ENCODE measurements around the gene SLC39A2.
"Not testable (repeated sequence)": the region's sequence is repeated elsewhere in the genome, so short reads cannot be mapped to it uniquely, and the experiment has no call there.

SLC39A2 gene

DNA sequence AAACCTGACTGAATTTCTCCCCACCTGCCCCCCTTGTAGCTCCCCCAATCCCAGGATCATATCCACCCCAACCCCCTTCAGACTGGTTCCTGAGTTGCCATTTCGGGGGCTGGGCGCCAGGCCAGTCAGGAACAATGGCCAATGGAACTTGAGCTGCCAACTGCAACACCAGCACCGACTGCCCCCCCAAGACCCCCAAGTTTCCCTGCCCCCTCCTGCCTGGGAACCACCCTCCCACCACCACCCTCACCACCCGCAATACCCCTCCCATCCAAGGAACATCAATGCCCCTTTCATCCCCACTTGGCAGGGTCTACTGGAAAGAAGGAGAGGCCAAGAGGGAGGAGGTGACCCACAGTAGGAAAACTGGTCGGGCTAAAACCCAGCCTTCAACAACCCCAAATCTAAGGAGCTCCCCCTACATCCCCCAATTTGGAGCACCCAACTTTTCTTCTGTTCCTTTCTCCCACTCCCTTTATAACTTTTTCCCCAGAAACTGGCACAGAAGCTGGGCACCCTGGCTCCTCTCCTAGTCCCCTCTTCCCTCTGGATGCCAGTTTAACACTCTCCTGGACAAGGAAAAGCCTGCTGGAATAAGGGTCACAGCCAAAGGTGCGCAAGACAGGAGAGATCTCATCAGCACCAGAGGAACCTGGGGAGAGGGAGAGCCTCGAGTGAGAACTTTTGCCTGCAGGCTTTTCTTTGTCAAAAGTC is 27.3 kb downstream of the SLC39A2 start:
- DNase-seq, result no peak

DNA sequence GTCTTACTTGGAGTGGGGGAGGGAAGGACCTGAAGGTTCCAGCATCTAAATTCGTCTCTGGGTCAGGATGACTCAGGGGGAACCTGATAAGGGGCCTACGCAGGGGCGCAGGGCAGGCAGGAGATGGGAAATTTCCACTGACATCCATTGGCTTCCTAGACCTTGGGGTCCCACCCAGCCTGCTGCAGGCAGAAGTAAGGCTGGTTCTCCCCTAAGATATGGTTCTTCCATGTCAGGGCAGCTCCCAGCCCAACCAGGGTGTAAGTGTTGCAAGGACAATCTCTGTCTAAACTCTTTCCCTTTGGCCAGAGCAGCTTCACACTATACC is 27.9 kb downstream of the SLC39A2 start:
- DNase-seq, result no peak

DNA sequence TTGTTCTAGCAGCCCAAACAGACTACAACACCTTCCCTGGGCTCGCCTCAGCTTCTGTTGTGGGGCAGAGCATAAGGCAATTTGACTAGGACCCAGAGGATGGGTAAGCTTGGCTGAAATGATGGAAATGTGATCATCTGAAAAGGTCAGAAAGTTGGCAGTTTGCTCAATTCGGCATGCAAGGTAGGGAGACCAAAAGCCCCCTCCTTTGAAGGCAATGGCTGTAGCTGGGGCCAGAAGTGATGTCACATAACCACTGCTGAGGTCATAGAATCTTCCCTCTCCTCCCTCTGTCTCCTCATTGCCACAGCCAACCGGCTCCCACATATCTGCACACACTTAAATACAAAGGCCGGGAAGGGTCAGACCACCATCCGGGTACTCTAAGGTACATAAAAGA is 30.8 kb downstream of the SLC39A2 start, which contains the start of gene TPPP2:
Gene TPPP2, plus strand, starts transcription at position 301 of the 400 bp plus-strand sequence. CDS start 365 bp downstream, outside the sequence.
- no peak for DNase-seq

DNA sequence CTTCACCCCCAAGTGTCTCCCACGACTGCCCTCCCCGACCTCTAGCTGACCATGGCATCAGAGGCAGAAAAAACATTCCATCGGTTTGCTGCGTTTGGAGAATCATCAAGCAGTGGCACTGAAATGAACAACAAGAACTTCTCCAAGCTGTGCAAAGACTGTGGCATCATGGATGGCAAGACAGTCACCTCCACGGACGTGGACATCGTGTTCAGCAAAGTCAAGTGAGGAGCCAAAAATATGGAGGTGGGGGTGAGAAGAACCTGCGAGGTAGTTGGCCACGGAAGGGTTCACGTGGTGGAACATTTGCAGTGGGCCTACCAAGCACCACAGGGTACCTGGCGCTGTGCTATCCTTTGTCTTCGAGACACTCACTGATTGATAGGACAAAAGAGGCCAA is 31.4 kb downstream of the SLC39A2 start:
- no peak for DNase-seq

DNA sequence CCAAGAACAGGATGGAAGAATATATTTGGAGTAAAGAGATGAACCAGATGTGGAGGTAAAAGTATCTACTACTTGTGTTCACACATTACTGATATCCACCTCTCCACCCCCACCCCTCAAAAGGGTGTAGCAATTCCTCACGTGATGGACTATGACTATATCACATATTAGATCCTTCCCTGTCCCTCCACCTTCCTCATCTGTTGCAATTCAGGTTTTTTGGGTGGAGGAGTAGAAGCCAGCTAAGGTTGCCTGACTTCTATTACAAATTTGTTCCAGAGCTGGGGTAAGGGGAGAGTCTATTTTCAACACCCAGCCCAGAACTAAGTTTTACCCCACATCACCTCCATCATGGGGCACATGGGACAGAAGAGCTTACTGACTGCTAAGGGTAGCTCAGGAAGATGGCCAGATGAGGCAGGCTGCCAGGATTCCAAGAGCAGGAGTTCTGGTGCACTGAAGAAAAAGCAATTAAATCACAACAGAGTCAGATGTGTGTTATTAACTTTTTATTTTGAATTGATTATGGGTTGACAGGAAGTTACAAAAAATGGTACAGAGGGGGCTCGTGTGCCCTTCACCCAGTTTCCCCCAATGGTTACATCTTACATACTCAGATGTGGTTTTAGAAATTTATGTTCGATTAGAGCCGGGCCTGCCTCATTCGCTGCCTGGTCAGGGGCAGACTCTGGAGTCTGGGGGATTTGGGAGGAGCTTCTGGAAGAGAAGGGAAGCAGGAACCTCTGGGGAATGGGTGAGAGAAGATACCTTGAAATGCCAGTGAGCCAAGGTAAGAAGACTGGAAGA is 33.4 kb downstream of the SLC39A2 start:
- no peak for DNase-seq

DNA sequence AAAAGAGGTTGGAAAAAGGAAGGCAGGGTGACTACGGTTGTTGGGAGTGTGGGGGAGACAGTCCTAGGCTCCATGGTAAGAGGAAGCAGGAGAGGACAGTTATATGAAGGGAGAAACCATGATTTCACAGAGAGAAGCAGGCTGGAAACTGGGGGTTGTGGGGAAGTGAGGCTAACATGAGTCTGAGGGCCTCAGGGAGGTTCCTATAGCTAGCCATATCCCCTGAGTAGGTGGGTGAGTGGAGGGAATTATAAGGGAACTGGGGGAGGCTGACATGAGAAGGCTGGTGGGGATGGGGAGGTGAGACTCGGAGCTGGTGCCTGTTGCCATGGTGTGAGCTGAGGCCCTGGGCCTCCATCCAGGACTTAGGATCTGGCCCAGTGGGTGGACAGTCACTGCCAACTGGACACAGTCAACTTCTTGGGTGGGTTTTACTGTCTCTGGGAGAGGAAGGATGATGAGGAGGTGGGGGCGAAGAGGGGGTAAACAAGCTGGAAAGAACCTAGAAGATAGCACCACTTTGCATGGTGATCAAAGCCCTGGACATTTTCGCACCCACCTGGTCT is 34.1 kb downstream of the SLC39A2 start:
- DNase-seq, result no peak

DNA sequence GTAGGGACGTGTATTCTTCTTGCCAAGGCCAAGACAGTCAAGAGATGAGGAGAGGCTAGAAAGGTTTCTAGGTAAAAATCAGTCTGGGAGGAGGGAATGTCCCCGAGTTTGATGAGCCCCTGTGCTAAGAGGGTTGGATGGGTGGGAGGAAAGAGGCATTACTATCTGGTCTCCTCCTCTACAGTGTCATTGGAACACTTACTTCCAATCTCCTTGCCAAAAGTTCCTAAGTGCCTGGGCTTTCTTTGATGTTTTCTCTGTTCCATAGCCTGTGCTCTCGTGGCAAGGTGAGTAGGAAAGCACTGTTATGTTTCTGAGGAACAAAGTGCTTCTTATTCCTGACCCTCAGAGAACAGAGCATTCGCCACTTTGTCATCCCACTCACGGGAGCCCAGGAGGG is 35.6 kb downstream of the SLC39A2 start, which contains the start of gene RNASE13:
Gene RNASE13, minus strand, starts transcription at position 101 of the 400 bp plus-strand sequence. CDS start 519 bp downstream, outside the sequence.
- DNase-seq, result no peak

DNA sequence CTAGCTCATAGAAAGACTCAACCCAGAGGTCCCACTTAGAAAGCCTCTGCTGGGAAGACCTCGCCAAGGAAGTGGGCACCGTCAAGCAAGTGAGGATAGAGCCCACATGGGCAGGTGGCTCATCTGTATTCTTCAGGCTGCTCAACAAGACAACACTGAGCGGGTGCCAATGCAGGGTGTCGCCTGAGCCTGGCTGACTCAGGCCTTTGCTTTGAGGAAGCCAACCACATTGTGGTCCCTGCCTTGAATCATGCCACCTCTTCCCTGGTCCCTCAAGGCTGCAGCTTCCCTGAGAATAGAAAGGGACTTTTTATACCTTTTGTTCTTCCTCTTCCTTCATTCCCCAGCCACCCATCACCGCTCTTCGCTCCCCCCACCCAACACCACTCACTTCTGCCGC is 37.7 kb downstream of the SLC39A2 start:
- no peak for DNase-seq

DNA sequence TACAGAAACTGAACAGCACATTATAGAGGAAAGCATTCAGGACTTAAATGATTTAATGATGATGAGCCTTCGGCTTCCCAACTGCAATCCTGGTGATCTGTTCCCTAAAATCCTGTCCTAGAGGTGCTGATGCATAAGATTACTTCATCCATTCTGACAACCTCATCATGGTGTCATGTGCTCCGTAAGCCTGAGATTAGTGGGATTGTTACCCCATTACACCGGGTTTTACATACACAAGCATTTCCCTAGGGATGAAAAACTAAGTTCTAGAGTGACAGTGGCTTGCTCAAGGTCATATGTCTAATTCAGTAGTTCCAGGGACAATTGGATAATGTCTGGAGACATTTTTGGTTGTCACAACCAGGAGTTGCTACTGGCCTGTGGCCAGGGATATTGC is 38.1 kb downstream of the SLC39A2 start:
- DNase-seq, result no peak

DNA sequence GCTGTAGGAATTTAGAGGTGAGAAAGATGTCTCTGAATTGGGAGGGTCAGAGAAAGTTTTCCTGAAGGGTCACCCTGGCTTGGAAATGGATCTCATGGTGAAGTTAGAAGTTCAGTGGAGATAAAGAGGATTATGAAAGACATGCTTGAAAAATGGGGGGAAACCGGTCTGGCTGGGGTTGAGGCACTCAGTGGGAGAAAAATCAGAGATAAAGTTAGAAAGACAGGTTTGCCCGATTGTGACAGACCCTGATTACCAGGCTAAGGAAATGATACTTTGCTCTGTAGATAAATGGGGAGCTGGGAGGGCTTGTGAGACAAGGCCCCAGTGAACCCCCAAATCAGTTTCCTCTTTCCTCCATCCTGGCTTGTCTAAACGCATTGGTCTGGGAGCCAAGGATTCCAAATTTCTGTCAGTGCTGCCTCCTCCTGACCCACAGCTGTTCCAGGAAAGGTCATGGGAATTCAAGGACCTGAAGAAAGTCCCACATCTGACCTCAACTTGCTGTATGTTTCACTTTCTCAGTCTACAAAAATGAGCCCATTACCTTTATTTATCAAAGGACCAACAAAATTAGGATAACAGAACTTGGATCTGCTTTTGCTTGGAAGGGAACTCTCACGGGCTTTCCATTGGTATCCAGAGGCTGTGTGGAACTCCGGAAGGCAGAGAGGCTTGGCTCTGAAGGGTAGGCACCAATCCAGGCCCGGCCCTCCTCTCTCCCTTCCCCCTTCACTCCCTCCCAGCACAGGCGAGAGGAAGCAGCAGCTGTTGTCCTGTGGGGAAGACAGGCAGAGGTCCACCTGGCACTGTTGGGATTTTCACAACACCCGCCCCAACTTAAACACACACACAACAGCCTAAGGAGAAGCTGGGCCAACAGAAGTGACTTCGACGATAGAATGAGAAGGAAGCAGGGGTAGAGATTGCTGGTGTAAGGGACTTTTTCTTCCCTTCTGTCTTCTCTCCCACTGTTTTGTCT is 39.6 kb downstream of the SLC39A2 start:
- no peak for DNase-seq

DNA sequence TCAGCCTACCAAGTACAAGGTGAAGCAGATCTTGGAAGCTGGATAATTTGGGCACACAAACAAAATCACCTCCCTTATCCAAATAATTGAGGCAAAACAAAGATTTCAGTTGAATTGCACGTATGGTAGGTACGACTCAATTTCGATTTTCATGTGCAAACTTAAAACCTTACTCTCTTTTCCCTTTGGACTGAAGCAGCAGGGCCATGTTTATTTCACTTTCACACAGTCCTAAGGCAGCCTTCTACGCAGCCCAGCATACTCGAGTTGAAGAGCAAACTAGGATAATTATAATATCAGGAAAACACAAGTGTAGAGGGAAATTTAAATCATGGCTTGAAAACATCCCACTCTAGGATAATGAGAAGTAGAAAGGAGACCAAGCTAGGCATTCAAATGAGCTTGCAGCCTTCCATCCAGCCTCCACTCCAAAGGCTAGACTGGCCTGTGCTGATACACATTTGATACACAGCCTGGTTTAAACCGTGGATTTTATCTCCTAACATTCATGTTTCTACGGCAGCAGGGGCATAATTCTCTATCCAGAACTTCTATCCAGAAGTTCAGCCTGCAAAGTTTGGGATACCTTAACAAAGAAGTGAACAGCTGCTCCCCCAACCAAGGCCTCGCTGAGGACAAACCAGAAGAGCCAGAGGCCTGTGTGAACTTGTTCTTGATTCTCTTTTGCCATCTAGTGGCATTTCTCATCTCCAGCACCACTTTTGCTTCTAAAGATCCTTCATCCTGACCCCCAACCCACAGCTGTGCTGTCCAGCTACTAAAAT is 40.7 kb downstream of the SLC39A2 start:
- peak; percentile 31 for DNase-seq

DNA sequence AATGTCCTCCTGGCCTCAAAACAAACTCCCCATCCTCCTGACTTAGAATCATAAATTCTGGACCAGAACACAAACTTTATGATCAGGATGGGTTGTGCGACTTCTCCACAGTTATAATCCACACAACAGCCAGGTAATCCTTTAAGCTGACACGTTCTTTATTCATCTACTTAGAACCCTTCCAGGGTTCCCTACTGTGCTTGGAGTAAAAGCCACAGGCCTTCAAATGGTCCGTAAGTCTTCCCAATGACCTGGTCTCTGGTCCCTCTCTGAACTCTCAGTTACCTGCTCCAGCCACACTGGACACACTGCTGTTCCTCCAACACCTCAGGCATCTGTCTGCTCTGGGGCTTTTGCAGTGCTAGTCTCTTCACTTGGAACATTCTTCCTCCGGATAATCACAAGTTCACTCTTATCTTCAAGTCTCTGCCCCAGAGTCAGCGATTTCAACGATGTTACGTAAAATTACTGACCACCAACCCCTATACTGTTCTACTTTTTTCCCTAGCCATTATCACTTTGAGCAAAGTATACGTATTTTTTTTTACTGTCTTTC is 41.4 kb downstream of the SLC39A2 start:
- DNase-seq, result no peak

DNA sequence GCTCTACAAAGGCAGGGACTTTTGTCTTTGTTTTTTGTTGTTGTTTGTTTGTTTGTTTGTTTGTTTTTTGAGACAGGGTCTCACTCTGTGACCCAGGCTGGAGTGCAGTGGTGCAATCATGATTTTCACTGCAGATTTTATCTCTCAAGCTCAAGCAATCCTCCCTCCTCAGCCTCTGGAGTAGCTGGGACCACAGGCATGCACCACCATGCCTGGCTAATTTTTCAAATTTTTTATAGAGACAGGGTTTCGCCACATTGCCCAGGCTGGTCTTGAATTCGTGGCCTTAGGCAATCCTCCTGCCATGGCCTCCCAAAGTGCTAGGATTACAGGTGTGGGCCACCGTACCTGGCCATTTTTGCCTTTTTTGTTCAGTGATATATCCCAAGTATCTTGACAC is 41.8 kb downstream of the SLC39A2 start:
- not testable (repeated sequence) for DNase-seq

DNA sequence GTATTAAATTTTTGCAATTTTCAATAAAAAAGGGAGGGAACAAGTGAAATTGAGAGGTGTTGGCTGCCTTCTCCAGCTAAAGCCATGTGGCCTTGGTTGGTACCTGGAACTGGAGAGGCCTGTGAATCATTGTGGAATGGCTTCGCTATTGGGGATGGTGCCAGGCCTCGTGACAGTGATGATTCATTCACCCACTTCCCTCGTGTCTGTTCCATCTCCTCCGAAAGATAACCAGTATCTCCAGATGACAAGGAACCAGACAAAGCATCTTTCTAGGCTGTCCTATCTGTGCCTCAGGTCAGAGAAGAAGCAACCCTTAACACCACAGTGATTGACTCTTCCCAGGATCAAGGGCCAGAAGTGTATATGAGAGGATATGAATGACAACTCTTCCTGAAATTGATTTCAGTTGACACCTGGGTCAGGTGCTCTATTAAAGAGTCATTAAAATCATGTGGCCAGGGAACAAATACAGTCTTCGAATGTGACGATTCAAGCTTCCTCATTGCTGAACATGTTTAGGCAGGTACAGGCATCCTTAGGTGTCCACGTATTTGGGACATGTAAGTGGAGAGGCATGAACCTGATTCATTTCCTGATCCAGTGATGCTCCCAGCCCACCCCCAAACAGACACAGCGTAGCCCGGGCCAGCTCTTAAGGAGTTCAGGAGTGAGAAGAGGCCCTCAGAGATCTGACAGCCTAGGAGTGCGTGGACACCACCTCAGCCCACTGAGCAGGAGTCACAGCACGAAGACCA is 42.8 kb downstream of the SLC39A2 start, which contains the start of gene RNASE7:
Gene RNASE7, plus strand, starts transcription at position 687 of the 758 bp plus-strand sequence. CDS start 631 bp downstream, outside the sequence.
- DNase-seq, result no peak

DNA sequence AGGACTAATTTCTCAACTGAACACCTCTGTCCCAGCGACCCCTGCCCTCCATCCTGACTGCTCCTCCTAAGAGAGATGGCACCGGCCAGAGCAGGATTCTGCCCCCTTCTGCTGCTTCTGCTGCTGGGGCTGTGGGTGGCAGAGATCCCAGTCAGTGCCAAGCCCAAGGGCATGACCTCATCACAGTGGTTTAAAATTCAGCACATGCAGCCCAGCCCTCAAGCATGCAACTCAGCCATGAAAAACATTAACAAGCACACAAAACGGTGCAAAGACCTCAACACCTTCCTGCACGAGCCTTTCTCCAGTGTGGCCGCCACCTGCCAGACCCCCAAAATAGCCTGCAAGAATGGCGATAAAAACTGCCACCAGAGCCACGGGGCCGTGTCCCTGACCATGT is 43.8 kb downstream of the SLC39A2 start:
- no peak for DNase-seq

DNA sequence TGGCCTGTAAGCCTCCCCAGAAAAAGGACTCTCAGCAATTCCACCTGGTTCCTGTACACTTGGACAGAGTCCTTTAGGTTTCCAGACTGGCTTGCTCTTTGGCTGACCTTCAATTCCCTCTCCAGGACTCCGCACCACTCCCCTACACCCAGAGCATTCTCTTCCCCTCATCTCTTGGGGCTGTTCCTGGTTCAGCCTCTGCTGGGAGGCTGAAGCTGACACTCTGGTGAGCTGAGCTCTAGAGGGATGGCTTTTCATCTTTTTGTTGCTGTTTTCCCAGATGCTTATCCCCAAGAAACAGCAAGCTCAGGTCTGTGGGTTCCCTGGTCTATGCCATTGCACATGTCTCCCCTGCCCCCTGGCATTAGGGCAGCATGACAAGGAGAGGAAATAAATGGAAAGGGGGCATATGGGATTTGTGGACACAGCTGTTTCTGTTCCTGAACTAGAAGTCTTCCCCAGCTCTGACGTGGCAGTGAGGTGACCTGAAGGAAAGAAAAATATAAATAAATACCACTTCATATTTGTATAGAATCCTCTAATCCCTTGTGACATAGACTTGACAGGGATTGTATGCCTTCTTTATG is 44.4 kb downstream of the SLC39A2 start:
- DNase-seq, result no peak

DNA sequence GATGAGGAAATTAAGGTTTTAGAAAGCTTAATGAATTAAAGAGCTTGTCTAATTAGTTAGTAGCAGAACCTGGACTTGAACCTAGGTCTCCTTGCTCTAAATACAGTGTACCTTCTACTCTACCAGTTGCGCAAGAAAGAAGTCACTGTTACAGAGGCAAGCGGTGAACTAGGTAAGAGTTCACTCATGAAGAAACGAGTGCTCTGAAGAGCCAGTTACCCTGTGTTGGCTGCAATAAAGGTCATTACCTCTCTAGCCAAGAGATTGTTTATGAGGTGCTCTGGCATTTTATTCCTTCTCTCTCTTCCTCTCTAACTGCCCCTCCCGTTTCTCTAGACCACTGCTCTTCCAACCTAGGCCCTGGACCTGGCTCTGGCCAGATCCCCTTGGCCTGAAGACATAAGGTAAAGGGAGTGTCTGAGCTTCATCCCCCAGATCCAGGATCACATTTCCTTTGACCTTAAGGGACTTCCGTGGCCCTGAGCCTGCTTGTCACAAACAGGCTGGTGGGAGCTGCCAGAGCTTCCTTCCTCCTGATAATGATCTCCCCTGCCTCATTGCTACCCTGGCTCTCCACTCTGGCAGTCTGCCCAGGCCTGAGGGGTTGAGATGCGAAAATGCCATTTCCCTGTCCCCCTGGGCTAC is 45.0 kb downstream of the SLC39A2 start:
- no peak for DNase-seq

DNA sequence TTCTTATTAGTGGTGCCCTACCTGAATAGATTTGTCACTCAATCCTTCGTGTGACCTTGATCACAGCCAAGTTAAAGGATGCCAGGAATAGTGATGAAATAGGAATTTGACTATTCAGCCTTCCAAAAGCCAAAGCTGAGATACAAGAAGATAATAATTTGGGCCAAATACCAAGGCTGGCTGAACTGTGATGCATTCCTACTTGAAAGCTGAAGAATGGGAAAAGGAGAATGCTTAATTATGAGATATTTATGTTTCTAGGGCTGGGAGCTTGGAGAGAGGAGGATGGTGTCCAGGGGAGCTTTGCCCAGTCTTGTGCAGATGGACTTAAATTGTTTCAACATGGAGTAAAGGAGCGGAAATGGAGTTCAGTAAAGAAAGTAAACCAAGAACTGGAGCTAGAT is 48.3 kb downstream of the SLC39A2 start:
- no peak for DNase-seq

DNA sequence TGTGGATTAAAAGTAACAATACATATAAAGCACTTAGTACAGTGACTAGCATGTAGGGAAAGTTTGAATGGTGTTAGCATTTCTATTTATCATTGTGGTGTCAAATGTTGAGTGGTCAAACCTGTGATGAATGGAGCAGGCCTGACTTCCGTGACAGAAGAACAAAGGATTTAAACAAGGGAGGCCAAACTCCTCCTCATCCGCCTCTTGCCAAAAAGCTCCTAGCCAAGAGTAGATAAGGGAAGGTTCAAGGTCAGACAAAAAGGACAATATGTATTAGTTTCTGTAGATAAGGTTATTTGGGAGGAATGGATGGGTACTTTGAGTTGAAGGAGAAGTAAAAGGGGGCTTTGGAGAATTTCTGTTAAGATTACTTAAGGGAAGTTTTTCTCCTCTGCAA is 49.5 kb downstream of the SLC39A2 start:
- no peak for DNase-seq

DNA sequence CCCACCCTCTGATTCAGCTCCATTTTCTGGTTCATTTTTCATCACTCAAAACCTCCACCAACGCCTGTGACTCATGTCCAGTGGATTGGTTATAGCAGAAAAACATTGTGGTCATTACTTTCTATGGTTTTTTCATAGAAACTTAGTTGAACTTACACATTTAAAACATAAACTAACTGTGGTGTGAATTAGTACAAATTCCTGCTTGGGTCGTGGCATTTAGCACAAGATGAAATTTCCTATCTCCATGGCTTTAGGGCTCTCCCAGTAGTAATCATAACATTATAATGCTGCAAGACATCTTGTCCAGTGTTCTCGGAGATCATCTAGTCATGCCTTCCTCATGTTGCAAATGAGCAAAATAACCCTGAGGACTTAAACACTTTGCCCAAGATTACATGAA is 50.2 kb downstream of the SLC39A2 start:
- DNase-seq, result no peak

Data from NCI-H146 (cell line).